Superior temporal gyrus (tissue), 1 donor: ENCODE data around the gene SYT13.

Experiments used
- DNase-seq: peaks from one replicate; pipeline ENCODE4 v3.0.0-alpha.2; 2016; ENCODE audit errors: extremely low spot score

SYT13 gene

GRCh38 chr11:45247433-45247832, 38.7 kb downstream of the SYT13 start:
- no peak for DNase-seq

GRCh38 chr11:45246241-45246640, 39.9 kb downstream of the SYT13 start:
- no peak for DNase-seq

DNA sequence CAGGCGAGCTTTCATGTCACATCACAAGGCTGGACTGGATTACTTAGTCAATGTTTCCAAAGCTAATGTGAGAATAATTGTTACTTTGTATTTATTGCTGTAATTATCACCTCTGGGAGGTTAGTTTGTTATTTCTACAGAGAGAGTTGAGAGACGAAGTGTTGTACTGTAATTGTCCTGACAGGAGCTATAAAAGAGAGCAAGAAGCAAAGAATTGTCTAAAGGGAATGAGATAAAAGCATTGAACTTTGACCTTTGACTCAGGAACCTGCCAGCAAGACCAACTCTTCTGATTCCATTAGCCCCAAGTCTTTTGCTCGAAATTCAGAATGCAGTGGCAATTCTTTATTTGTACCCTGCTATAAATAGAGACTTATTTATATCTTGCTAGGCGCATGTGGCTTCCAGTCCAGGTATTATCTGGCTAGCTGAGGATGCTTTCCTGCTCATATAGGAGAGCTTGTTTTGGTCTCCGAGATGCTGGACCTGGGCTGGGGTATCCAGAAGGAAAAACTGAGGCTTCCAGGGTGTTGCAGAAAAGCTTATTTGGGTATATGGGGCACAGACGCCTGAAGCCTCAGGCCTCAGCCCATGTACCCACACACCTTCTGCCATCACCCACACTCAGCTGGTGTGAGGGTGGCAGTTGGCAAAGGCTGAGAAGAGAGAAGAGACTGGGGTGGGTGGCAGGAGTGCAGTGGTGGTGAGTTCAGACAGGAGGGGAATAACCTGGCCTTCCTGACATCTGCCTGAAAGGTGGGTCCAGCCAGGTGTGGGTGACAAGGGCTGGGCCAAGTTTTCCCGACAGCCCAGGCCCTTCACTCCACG, 40.7 kb downstream of the SYT13 start:
- DNase-seq, result no peak

GRCh38 chr11:45243967-45244366, 42.2 kb downstream of the SYT13 start:
- DNase-seq, result no peak

GRCh38 chr11:45239733-45240132, 46.4 kb downstream of the SYT13 start:
- DNase-seq, result no peak

- DNase-seq, result no peak
These were observed 47.4 kb downstream of the SYT13 start for GRCh38 chr11:45238724-45239123.

- peak; percentile 46 for DNase-seq
These were observed 48.3 kb downstream of the SYT13 start for GRCh38 chr11:45237711-45238315.

- no peak for DNase-seq
These were observed 51.7 kb downstream of the SYT13 start for GRCh38 chr11:45234306-45235006.

GRCh38 chr11:45233804-45234170, 52.4 kb downstream of the SYT13 start:
- no peak for DNase-seq

DNA sequence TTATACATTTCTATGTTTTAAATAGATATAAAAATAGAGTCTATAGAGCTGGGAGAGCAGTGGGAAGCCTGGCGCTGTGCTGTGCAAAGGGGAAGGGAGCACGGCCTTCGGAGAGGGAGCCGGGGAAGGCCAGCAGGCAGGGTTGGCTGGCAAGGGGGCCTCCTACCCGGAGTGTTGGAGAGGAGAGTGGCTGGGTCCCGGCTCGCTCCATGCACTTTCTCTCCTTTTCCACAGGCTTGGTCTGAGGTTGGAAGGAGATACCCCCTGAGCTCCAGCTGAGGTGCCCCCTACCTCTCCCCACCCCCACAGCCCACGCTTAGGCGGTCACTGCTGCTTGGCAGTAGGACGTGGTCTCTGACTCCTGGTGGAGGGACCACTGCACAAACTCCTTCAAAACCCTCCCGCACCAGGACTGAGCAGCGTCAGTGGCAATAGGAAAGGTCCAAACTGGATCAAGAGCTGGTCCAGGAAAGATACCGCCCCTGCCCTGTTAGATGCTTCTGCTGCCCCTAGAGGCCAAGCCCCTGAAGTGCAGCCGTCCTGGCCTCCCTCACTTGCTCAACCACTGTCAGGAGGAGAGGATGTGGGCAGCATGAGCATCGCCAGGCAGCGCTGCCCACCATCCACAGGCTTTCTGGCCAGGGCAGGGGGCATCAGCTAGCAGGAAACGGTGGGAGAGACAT, 52.9 kb downstream of the SYT13 start:
- DNase-seq, result peak; percentile 72

- DNase-seq, result no peak
These were observed 53.6 kb downstream of the SYT13 start for GRCh38 chr11:45232341-45233080.

DNA sequence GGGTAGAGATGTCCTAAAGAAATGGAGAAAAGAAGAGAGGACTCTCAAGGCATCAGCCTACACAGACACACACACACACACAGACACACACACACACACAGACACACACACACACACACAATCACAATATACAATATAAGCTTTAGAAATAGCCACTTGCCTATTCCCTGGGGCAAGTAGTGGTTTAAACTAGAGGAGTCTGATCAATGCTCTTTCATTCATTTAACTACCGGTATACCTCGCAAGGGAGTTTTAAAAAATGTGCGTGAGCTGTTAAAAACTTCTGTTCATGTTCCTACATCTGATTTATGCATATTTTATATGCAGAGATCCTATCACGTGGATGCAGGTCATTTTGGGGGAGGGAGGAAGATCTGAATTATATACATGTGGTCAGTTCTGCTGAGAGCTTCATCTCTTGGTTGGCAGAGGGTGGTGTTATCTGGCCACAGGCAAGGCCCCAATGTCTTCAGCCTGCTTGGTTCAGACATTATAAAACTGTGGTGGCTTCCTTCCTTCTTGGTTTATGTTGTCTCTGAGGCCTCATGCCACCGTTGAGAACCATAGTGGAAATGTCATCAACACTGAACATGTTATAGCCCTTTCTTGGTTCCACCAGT, 56.6 kb downstream of the SYT13 start:
- no peak for DNase-seq

DNA sequence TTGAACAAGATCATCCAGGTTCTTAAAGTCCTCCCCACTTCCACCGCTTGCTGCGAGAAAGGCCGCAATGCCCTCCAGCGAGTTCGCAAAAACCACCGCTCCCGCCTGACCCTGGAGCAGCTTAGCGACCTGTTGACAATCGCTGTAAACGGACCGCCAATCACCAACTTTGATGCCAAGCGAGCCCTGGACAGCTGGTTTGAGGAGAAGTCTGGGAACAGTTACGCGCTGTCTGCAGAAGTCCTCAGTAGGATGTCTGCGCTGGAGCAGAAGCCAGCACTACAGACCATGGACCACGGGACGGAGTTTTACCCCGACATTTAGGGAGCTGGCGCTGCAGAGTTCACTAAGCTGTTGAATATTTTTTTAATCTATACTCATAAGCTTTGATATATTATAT, 58.3 kb downstream of the SYT13 start:
- DNase-seq, result no peak

GRCh38 chr11:45226901-45227300, 59.2 kb downstream of the SYT13 start:
- DNase-seq, result no peak

DNA sequence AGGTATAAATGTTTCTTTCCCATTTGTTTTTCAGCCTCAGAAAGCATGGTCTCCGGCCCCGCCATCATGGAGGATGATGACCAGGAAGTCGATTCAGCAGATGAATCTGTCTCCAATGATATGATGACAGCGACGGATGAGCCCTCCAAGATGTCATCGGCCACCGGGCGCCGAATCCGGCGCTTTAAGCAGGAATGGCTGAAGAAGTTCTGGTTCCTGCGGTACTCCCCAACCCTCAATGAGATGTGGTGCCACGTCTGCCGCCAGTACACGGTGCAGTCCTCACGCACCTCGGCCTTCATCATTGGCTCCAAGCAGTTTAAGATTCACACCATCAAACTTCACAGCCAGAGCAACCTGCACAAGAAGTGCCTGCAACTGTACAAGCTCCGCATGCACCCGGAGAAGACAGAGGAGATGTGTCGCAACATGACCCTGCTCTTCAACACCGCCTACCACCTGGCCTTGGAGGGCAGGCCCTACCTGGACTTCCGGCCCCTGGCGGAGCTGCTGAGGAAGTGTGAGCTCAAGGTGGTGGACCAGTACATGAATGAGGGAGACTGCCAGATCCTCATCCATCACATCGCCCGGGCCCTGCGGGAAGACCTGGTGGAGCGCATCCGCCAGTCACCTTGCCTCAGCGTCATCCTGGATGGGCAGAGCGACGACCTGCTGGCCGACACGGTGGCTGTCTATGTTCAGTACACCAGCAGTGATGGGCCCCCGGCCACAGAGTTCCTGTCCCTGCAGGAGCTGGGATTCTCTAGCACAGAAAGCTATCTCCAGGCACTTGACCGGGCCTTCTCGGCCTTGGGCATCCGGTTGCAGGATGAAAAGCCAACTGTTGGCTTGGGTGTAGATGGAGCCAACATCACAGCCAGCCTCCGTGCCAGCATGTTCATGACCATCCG, 59.9 kb downstream of the SYT13 start:
- no peak for DNase-seq

- DNase-seq, result no peak
These were observed 60.9 kb downstream of the SYT13 start for GRCh38 chr11:45225277-45225676.

GRCh38 chr11:45224766-45225165, 61.4 kb downstream of the SYT13 start:
- no peak for DNase-seq

GRCh38 chr11:45223496-45223895, 62.6 kb downstream of the SYT13 start:
- DNase-seq, result no peak

GRCh38 chr11:45219411-45219810, 66.7 kb downstream of the SYT13 start:
- no peak for DNase-seq

- no peak for DNase-seq
These were observed 67.4 kb downstream of the SYT13 start for GRCh38 chr11:45218705-45219104.
